ENCODE results near the gene ANKRD34C.
"Not testable (repeated sequence)": the region's sequence is repeated elsewhere in the genome, so short reads cannot be mapped to it uniquely, and the experiment has no call there.

Gene ANKRD34C

GRCh38 chr15:79296583-79296982 is 14.1 kb downstream of the ANKRD34C start:
- Histone ChIP-seq H3K9ac (ENCODE audit: low read depth, low read length) (no peak overlapping the region), H3K36me3 (ENCODE audit: insufficient read depth, low read length) (no peaks in the 10 kb centered on the region), H3K4me1 (ENCODE audit: insufficient read depth, low read length) (no peaks in the 10 kb centered on the region), H3K9me3 (ENCODE audit: control insufficient read depth, insufficient read depth, low read length) (no peaks in the 10 kb centered on the region)

- Histone ChIP-seq H3K36me3 (ENCODE audit: insufficient read depth, low read length) (no peaks in the 10 kb centered on the region), H3K9ac (ENCODE audit: low read depth, low read length) (no peak overlapping the region), H3K9me3 (ENCODE audit: control insufficient read depth, insufficient read depth, low read length) (no peaks in the 10 kb centered on the region), H3K4me1 (ENCODE audit: insufficient read depth, low read length) (no peaks in the 10 kb centered on the region)
Measured at GRCh38 chr15:79299126-79299840, 16.8 kb downstream of the ANKRD34C start.

GRCh38 chr15:79299841-79300235 is 17.3 kb downstream of the ANKRD34C start:
- Histone ChIP-seq H3K9ac (ENCODE audit: low read depth, low read length) (no peak overlapping the region), H3K4me1 (ENCODE audit: insufficient read depth, low read length) (no peaks in the 10 kb centered on the region), H3K36me3 (ENCODE audit: insufficient read depth, low read length) (no peaks in the 10 kb centered on the region), H3K9me3 (ENCODE audit: control insufficient read depth, insufficient read depth, low read length) (no peaks in the 10 kb centered on the region)

- H3K36me3 ChIP-seq (ENCODE audit: insufficient read depth, low read length) = no peaks in the 10 kb centered on the region
- peaks cover 3% of the 10 kb centered on the region for H3K4me1 ChIP-seq (ENCODE audit: insufficient read depth, low read length)
- H3K9ac ChIP-seq (ENCODE audit: low read depth, low read length) = no peak overlapping the region
- H3K9me3 ChIP-seq (ENCODE audit: control insufficient read depth, insufficient read depth, low read length) = no peaks in the 10 kb centered on the region
Measured at GRCh38 chr15:79307251-79307650, 24.7 kb downstream of the ANKRD34C start.

- Histone ChIP-seq H3K4me1 (ENCODE audit: insufficient read depth, low read length) (peaks cover 8% of the 10 kb centered on the region), H3K36me3 (ENCODE audit: insufficient read depth, low read length) (peaks cover under 1% of the 10 kb centered on the region; the same call in 1 of the 2 replicates), H3K9me3 (ENCODE audit: control insufficient read depth, insufficient read depth, low read length) (no peaks in the 10 kb centered on the region), H3K9ac (ENCODE audit: low read depth, low read length) (no peak overlapping the region)
Measured at GRCh38 chr15:79308874-79309273, 26.4 kb downstream of the ANKRD34C start.

- Histone ChIP-seq H3K36me3 (ENCODE audit: insufficient read depth, low read length) (peaks cover 9% of the 10 kb centered on the region), H3K4me1 (ENCODE audit: insufficient read depth, low read length) (peaks cover 8% of the 10 kb centered on the region), H3K9me3 (ENCODE audit: control insufficient read depth, insufficient read depth, low read length) (no peaks in the 10 kb centered on the region), H3K9ac (ENCODE audit: low read depth, low read length) (peak overlapping the region; percentile 84; the same call in 1 of the 2 replicates)
Measured at GRCh38 chr15:79310612-79310984, 28.1 kb downstream of the ANKRD34C start.

GRCh38 chr15:79310985-79311900 is 28.7 kb downstream of the ANKRD34C start, which contains the start of gene TMED3:
Gene TMED3 (plus strand): TSS chr15:79311112. CDS start chr15:79311250, 138 bp downstream.
- Histone ChIP-seq H3K36me3 (ENCODE audit: insufficient read depth, low read length) (peaks cover 11% of the 10 kb centered on the region), H3K4me1 (ENCODE audit: insufficient read depth, low read length) (peaks cover 8% of the 10 kb centered on the region), H3K9ac (ENCODE audit: low read depth, low read length) (peak within 1 kb of the TSS; percentile 84)

GRCh38 chr15:79311901-79312553 is 29.5 kb downstream of the ANKRD34C start:
- H3K9ac ChIP-seq (ENCODE audit: low read depth, low read length) = peak overlapping the region; percentile 73
- no peaks in the 10 kb centered on the region for H3K9me3 ChIP-seq (ENCODE audit: control insufficient read depth, insufficient read depth, low read length)
- H3K4me1 ChIP-seq (ENCODE audit: insufficient read depth, low read length) = peaks cover 8% of the 10 kb centered on the region
- peaks cover 16% of the 10 kb centered on the region for H3K36me3 ChIP-seq (ENCODE audit: insufficient read depth, low read length)

More at GRCh38 chr15:79310985-79311900, 28.7 kb downstream of the ANKRD34C start, which contains the start of gene TMED3:
- no peaks in the 10 kb centered on the region for H3K9me3 ChIP-seq (ENCODE audit: control insufficient read depth, insufficient read depth, low read length)

- peaks cover 8% of the 10 kb centered on the region for H3K4me1 ChIP-seq (ENCODE audit: insufficient read depth, low read length)
- H3K9ac ChIP-seq (ENCODE audit: low read depth, low read length) = no peak overlapping the region
- peaks cover 20% of the 10 kb centered on the region for H3K36me3 ChIP-seq (ENCODE audit: insufficient read depth, low read length)
- no peaks in the 10 kb centered on the region for H3K9me3 ChIP-seq (ENCODE audit: control insufficient read depth, insufficient read depth, low read length)
Measured at GRCh38 chr15:79314186-79314585, 31.7 kb downstream of the ANKRD34C start.

GRCh38 chr15:79314811-79315210 is 32.3 kb downstream of the ANKRD34C start:
- Histone ChIP-seq H3K9ac (ENCODE audit: low read depth, low read length) (no peak overlapping the region), H3K9me3 (ENCODE audit: control insufficient read depth, insufficient read depth, low read length) (no peaks in the 10 kb centered on the region), H3K4me1 (ENCODE audit: insufficient read depth, low read length) (peaks cover 8% of the 10 kb centered on the region), H3K36me3 (ENCODE audit: insufficient read depth, low read length) (peaks cover 21% of the 10 kb centered on the region)

- Histone ChIP-seq H3K36me3 (ENCODE audit: insufficient read depth, low read length) (peaks cover 21% of the 10 kb centered on the region), H3K9me3 (ENCODE audit: control insufficient read depth, insufficient read depth, low read length) (no peaks in the 10 kb centered on the region), H3K4me1 (ENCODE audit: insufficient read depth, low read length) (peaks cover 8% of the 10 kb centered on the region), H3K9ac (ENCODE audit: low read depth, low read length) (no peak overlapping the region)
Measured at GRCh38 chr15:79315623-79316328, 33.3 kb downstream of the ANKRD34C start.

- Histone ChIP-seq H3K4me1 (ENCODE audit: insufficient read depth, low read length) (peaks cover 8% of the 10 kb centered on the region), H3K9ac (ENCODE audit: low read depth, low read length) (no peak overlapping the region), H3K36me3 (ENCODE audit: insufficient read depth, low read length) (peaks cover 21% of the 10 kb centered on the region), H3K9me3 (ENCODE audit: control insufficient read depth, insufficient read depth, low read length) (no peaks in the 10 kb centered on the region)
Measured at GRCh38 chr15:79316864-79317263, 34.3 kb downstream of the ANKRD34C start.

- H3K4me1 ChIP-seq (ENCODE audit: insufficient read depth, low read length); H3K9me3 ChIP-seq (ENCODE audit: control insufficient read depth, insufficient read depth, low read length); H3K9ac ChIP-seq (ENCODE audit: low read depth, low read length): not testable (repeated sequence)
- H3K36me3 ChIP-seq (ENCODE audit: insufficient read depth, low read length) = peaks cover 11% of the 10 kb centered on the region
Measured at GRCh38 chr15:79319973-79320372, 37.5 kb downstream of the ANKRD34C start.

GRCh38 chr15:79321876-79322275 is 39.4 kb downstream of the ANKRD34C start:
- H3K9me3 ChIP-seq (ENCODE audit: control insufficient read depth, insufficient read depth, low read length) = no peaks in the 10 kb centered on the region
- no peak overlapping the region for H3K9ac ChIP-seq (ENCODE audit: low read depth, low read length)
- no peaks in the 10 kb centered on the region for H3K4me1 ChIP-seq (ENCODE audit: insufficient read depth, low read length)
- peaks cover 5% of the 10 kb centered on the region; the same call in 1 of the 2 replicates for H3K36me3 ChIP-seq (ENCODE audit: insufficient read depth, low read length)
